H1 (cell line): ENCODE measurements around the gene ETV4. TPM values are rescaled to one million over a fixed set of nuclear protein-coding genes. Genes with fewer than 3 reads are reported as not detected.

Experiments
- CTCF ChIA-PET: fragments of 300-600 bp; sonication (Branson Sonifier 250); formaldehyde crosslinking; loops from one replicate; lab custom pipeline; 2021; ENCODE audit not compliant: partially characterized antibody; lab: Charles Lee
- POLR2A ChIA-PET: fragments of 300-600 bp; sonication (Branson Sonifier 250); formaldehyde crosslinking; loops from one replicate; lab custom pipeline; 2021; ENCODE audit warnings: inconsistent platforms; ENCODE audit not compliant: partially characterized antibody; lab: Charles Lee
- DNase-seq, 2 experiments: peaks; one replicate each; pipeline versions ENCODE4 v3.0.0 to v3.0.0-alpha.2; 2010 to 2022; ENCODE audit warnings: low spot score in 2 of 2, low read depth in 1 of 2, mixed read lengths in 1 of 2
- FAIRE-seq: peaks from 2 replicates; lab custom pipeline; 2011; peaks lifted over from hg19 to GRCh38; lab: Jason Lieb, UNC
- H2AFZ ChIP-seq: 2 replicates; pipeline ENCODE4 v1.8.1; 2012; ENCODE audit warnings: low read length, inconsistent platforms
- H2AK5ac ChIP-seq: 2 replicates; pipeline ENCODE4 v1.6.1; 2013; ENCODE audit warnings: low read depth, low read length
- H2BK120ac ChIP-seq: replicated peaks from 2 replicates; pipeline ENCODE3; 2013; ENCODE audit warnings: low read depth, low read length, inconsistent platforms
- H2BK12ac ChIP-seq: 2 replicates; pipeline ENCODE4 v1.6.1; 2013; ENCODE audit warnings: low read depth, low read length
- H2BK15ac ChIP-seq: 2 replicates; pipeline ENCODE4 v1.6.1; 2013; ENCODE audit warnings: low read length
- H2BK20ac ChIP-seq: 2 replicates; pipeline ENCODE4 v1.6.1; 2013; ENCODE audit warnings: low read length
- H2BK5ac ChIP-seq: 2 replicates; pipeline ENCODE4 v1.6.1; 2013; ENCODE audit warnings: low read depth, low read length
- H3K14ac ChIP-seq: 2 replicates; pipeline ENCODE4 v1.6.1; 2013; ENCODE audit warnings: inconsistent platforms; ENCODE audit not compliant: insufficient read length
- H3K18ac ChIP-seq: 2 replicates; pipeline ENCODE4 v1.6.1; 2013; ENCODE audit warnings: low read length; ENCODE audit errors: extremely low read depth
- H3K23ac ChIP-seq: 2 replicates; pipeline ENCODE4 v1.6.1; 2013; ENCODE audit warnings: inconsistent platforms; ENCODE audit not compliant: insufficient read length
- H3K23me2 ChIP-seq: 2 replicates; pipeline ENCODE4 v1.6.1; 2013; ENCODE audit warnings: low read depth, low read length
- H3K27ac ChIP-seq: 2 replicates; pipeline ENCODE4 v1.6.1; 2011; ENCODE audit warnings: low read depth, low read length, inconsistent platforms
- H3K27me3 ChIP-seq, 4 experiments: replicated peaks in 1 of 4; 1 replicate in 1 of 4; 2 replicates in 3 of 4; pipeline versions ENCODE4 v1.6.1 to v1.8.1; 2011 to 2013; ENCODE audit warnings: low read length in 3 of 4, mild to moderate bottlenecking in 3 of 4, inconsistent platforms in 2 of 4, mixed read lengths in 2 of 4, moderate library complexity in 1 of 4; ENCODE audit not compliant: control insufficient read depth in 3 of 4, insufficient read depth in 3 of 4; ENCODE audit errors: extremely low read depth in 1 of 4
- H3K36me3 ChIP-seq, 4 experiments: 2 replicates each; pipeline versions ENCODE4 v1.6.1 to v1.8.1; 2011 to 2013; ENCODE audit warnings: mild to moderate bottlenecking in 4 of 4, low read length in 3 of 4, moderate library complexity in 2 of 4, control low read depth in 1 of 4, inconsistent platforms in 1 of 4; ENCODE audit not compliant: insufficient read depth in 4 of 4, control insufficient read depth in 2 of 4
- H3K4ac ChIP-seq: replicated peaks from 2 replicates; pipeline ENCODE3; 2013; ENCODE audit warnings: low read length, low read depth, mixed read lengths, inconsistent platforms; ENCODE audit not compliant: insufficient read length
- H3K4me1 ChIP-seq, 4 experiments: replicated peaks in 1 of 4; 1 replicate in 1 of 4; 2 replicates in 3 of 4; pipeline versions ENCODE4 v1.6.1 to v1.8.1; 2011 to 2013; ENCODE audit warnings: low read length in 3 of 4, inconsistent platforms in 2 of 4, mixed read lengths in 1 of 4; ENCODE audit not compliant: insufficient read depth in 4 of 4, control insufficient read depth in 3 of 4
- H3K4me2 ChIP-seq, 2 experiments: 2 replicates each; pipeline versions ENCODE4 v1.6.1 to v1.8.1; 2011 to 2013; ENCODE audit warnings: low read depth in 2 of 2, low read length in 2 of 2, control low read depth in 1 of 2, inconsistent platforms in 1 of 2, mild to moderate bottlenecking in 1 of 2; ENCODE audit not compliant: insufficient read depth in 1 of 2
- H3K4me3 ChIP-seq, 4 experiments: fragments of 200-600, 300-600 bp in 1 of 4; sonication (generic), shearing (Covaris generic), sonication (Bioruptor Twin) in 1 of 4; 2 replicates each; pipeline versions ENCODE4 v1.5.1 to v1.8.1; 2011 to 2016; ENCODE audit warnings: low read length in 4 of 4, low read depth in 3 of 4, control low read depth in 2 of 4, inconsistent platforms in 2 of 4, mild to moderate bottlenecking in 2 of 4, mixed read lengths in 1 of 4, moderate library complexity in 1 of 4; ENCODE audit not compliant: insufficient read depth in 2 of 4; ENCODE audit errors: extremely low read depth in 1 of 4
- H3K56ac ChIP-seq: replicated peaks from 2 replicates; pipeline ENCODE3; 2013; ENCODE audit warnings: low read depth, mild to moderate bottlenecking, mixed read lengths, low read length, inconsistent platforms; ENCODE audit not compliant: insufficient read length
- H3K79me1 ChIP-seq: 2 replicates; pipeline ENCODE4 v1.6.1; 2013; ENCODE audit warnings: low read depth, low read length, control low read depth
- H3K79me2 ChIP-seq, 2 experiments: 2 replicates each; pipeline versions ENCODE4 v1.6.1 to v1.8.1; 2012 to 2013; ENCODE audit warnings: low read length in 2 of 2, mild to moderate bottlenecking in 2 of 2, inconsistent platforms in 1 of 2; ENCODE audit not compliant: insufficient read depth in 2 of 2, control insufficient read depth in 1 of 2
- H3K9ac ChIP-seq, 4 experiments: replicated peaks in 1 of 4; 1 replicate in 1 of 4; 2 replicates in 3 of 4; pipeline versions ENCODE4 v1.6.1 to v1.8.1; 2011 to 2013; ENCODE audit warnings: low read depth in 3 of 4, low read length in 3 of 4, control low read depth in 2 of 4, mild to moderate bottlenecking in 2 of 4, moderate library complexity in 2 of 4, inconsistent platforms in 1 of 4; ENCODE audit errors: extremely low read depth in 1 of 4
- H3K9me3 ChIP-seq, 2 experiments: 2 replicates each; pipeline versions ENCODE4 v1.6.1 to v1.8.1; 2012 to 2013; ENCODE audit warnings: mild to moderate bottlenecking in 2 of 2, moderate library complexity in 2 of 2, control low read depth in 1 of 2, inconsistent platforms in 1 of 2, low read depth in 1 of 2, low read length in 1 of 2, mixed read lengths in 1 of 2; ENCODE audit not compliant: insufficient read depth in 2 of 2
- H4K20me1 ChIP-seq, 2 experiments: replicated peaks in 1 of 2; 2 replicates each; pipeline versions ENCODE3 to v1.8.1; 2011 to 2013; ENCODE audit warnings: inconsistent platforms in 2 of 2, low read length in 2 of 2, mild to moderate bottlenecking in 1 of 2; ENCODE audit not compliant: insufficient read depth in 2 of 2, control insufficient read depth in 1 of 2
- H4K5ac ChIP-seq: 2 replicates; pipeline ENCODE4 v1.6.1; 2013; ENCODE audit warnings: low read length, low read depth, mixed read lengths, inconsistent platforms; ENCODE audit not compliant: insufficient read length
- H4K8ac ChIP-seq: 2 replicates; pipeline ENCODE4 v1.8.0; 2013; ENCODE audit warnings: mild to moderate bottlenecking, moderate library complexity, low read length, inconsistent platforms; ENCODE audit not compliant: insufficient read depth; ENCODE audit errors: extremely low read depth
- H4K91ac ChIP-seq: replicated peaks from 2 replicates; pipeline ENCODE3; 2013; ENCODE audit warnings: low read length, mixed read lengths, inconsistent platforms; ENCODE audit not compliant: insufficient read length
- BRCA1 ChIP-seq: IDR thresholded peaks from 2 replicates; pipeline ENCODE4 v1.6.1; 2012; ENCODE audit warnings: low read depth, low read length, improper control_type of control experiment
- CHD2 ChIP-seq: IDR thresholded peaks from 2 replicates; pipeline ENCODE4 v1.6.1; 2012; ENCODE audit warnings: low read length, improper control_type of control experiment
- SAP30 ChIP-seq: fragments of 300-600 bp; sonication (generic); IDR thresholded peaks from 2 replicates; pipeline ENCODE4 v1.7.1; 2012; ENCODE audit warnings: low read length, moderate library complexity, mild to moderate bottlenecking, inconsistent platforms; ENCODE audit not compliant: insufficient read depth, insufficient replicate concordance
- WGBS, 2 experiments: shearing (Covaris generic) in 1 of 2; methylation state at CpG; one replicate each; pipeline versions ENCODE4 v1.1.6 to v1.1.7; 2013 to 2015; ENCODE audit warnings: low lambda C conversion rate in 2 of 2, mixed read lengths in 2 of 2, inconsistent platforms in 1 of 2, low coverage in 1 of 2, missing lambda C conversion rate in 1 of 2; ENCODE audit not compliant: insufficient replicate concordance in 2 of 2, insufficient coverage in 1 of 2, insufficient read length in 1 of 2; ENCODE audit errors: extremely low coverage in 1 of 2, missing lambda C conversion rate in 1 of 2; 5-methylcytosine and 5-hydroxymethylcytosine counted together
- polyA plus RNA-seq, 7 experiments: library from polyadenylated mRNA; depleted of rRNA in 3 of 7; stranded (reverse) in 5 of 7; unstranded in 2 of 7; fragments of >200 nt in 5 of 7; fragments of 200-250 nt in 2 of 7; gene quantifications; 1 replicate in 5 of 7; 2 replicates in 1 of 7; 4 replicates in 1 of 7; pipeline versions ENCODE4 v1.2.1 to v1.2.3, GENCODE V29; 2011 to 2013; ENCODE audit warnings: missing spikeins in 2 of 7, mixed read lengths in 2 of 7
- total RNA-seq: library from RNA; stranded (reverse); fragmentation: NEBNext Ultra II Directional; extraction: Animal tissue kit (Norgen Biotek cat#: 25700); gene quantifications from 2 replicates; pipeline ENCODE4 v1.2.1, GENCODE V29; 2021

ETV4 gene
- total and polyA plus RNA-seq, 2 of the 8 experiments (the other 6 are each of a cell fraction or from before 2014, with no cell fraction given), result 75.2 to 143 TPM

- Histone ChIP-seq H4K91ac (no peak overlapping the region), H3K79me2 (no peaks in the 10 kb centered on the region), H3K14ac (no peak overlapping the region), H3K36me3 (no peaks in the 10 kb centered on the region), H4K20me1 (no peaks in the 10 kb centered on the region), H2BK12ac (0 out of 2 replicates have a peak overlapping the region, but pooled peaks have one; percentile 27), H4K8ac (no peak overlapping the region), H3K4me3 (no peak overlapping the region), H3K27me3 (peaks cover 0 to 12% (median 7%) of the 10 kb centered on the region in 4 experiments; a peak in 5 of 7 replicates), H3K23me2 (peaks cover 8% of the 10 kb centered on the region), H2AK5ac (0 out of 2 replicates have a peak overlapping the region, but pooled peaks have one; percentile 9), H3K4me2 (no peak overlapping the region), H3K56ac (no peak overlapping the region), H3K9me3 (no peaks in the 10 kb centered on the region; a peak in 1 of 4 replicates), H4K5ac (no peak overlapping the region), H3K27ac (no peak overlapping the region), H2BK20ac (no peak overlapping the region), H2AFZ (no peak overlapping the region), H2BK15ac (no peak overlapping the region)
- ChIA-PET CTCF (interaction anchor here (0.9 to 1.9 kb wide), 3 partner anchors 26 to 114 kb away, joined by 3 to 11 read pairs (median 3); no protein-coding TSS in a partner anchor), POLR2A (no interaction called here)
- WGBS, 2 experiments, result 85% methylated on average over 4 of the region's 4 CpGs; no CpG with 5 or more reads in 1 of the 2 experiments
- no peak for FAIRE-seq
- DNase-seq, result no peak
- no peak for TF ChIP-seq SAP30
- TF ChIP-seq BRCA1, result no peak
- no peak for TF ChIP-seq CHD2
- TF ChIP-seq, all 59 proteins: peak for 0
- H3K18ac ChIP-seq, result no peak overlapping the region
- H3K4me1 ChIP-seq, result peaks cover 11 to 35% (median 18%) of the 10 kb centered on the region in 4 experiments
- no peak overlapping the region for H3K4ac ChIP-seq
- H3K23ac ChIP-seq, result no peak overlapping the region
- H3K79me1 ChIP-seq, result no peaks in the 10 kb centered on the region
- no peak overlapping the region for H3K9ac ChIP-seq
- H2BK5ac ChIP-seq, result no peak overlapping the region
- H2BK120ac ChIP-seq, result no peak overlapping the region
Observed at GRCh38 chr17:43550754-43551153, 4.6 kb upstream of the ETV4 start.
